HCT116 (cell line): ENCODE measurements around the gene AFF1. TPM values are rescaled to one million over a fixed set of nuclear protein-coding genes. Genes with fewer than 3 reads are reported as not detected.

ENCODE experiments used
- ATAC-seq: fragments of 200-7000 bp; cut with Tn5 transposase; 2 replicates; pipeline ENCODE4 v1.9.1; 2020; ENCODE audit warnings: mild to moderate bottlenecking, moderate library complexity
- BruUV-seq: library from RNA; stranded (reverse); fragments of 400-500 nt; replicated peaks from 2 replicates; lab custom pipeline; 2021; lab: Mats Ljungman, UMichigan
- CTCF ChIA-PET: fragments of 300-600 bp; sonication (Branson Sonifier 250); formaldehyde crosslinking; loops from one replicate; lab custom pipeline; 2021; ENCODE audit warnings: antibody characterized with exemption; lab: Charles Lee
- POLR2A ChIA-PET: fragments of 300-600, 350-600 bp; sonication (Branson Sonifier 250); formaldehyde crosslinking; loops from one replicate; lab custom pipeline; 2021; ENCODE audit warnings: antibody characterized with exemption; lab: Charles Lee
- RAD21 ChIA-PET, 2 experiments: fragments of 300-600 bp; sonication (Branson Sonifier 250); formaldehyde crosslinking; loops; one replicate each; lab custom pipeline; 2023; ENCODE audit warnings: low total read pairs in 2 of 2; ENCODE audit not compliant: uncharacterized antibody in 2 of 2, unreplicated experiment in 2 of 2, low non-redundant PET in 1 of 2; lab: Charles Lee
- DNase-seq: peaks from one replicate; pipeline ENCODE4 v3.0.0-alpha.2; 2010; ENCODE audit warnings: low read depth, low spot score
- H2AFZ ChIP-seq: fragments of 200-600 bp; shearing (Covaris generic), sonication (generic); 2 replicates; pipeline ENCODE4 v1.6.1; 2017; ENCODE audit warnings: low read depth, mixed run types, mixed read lengths, antibody characterized with exemption, low read length; ENCODE audit not compliant: poor library complexity, severe bottlenecking
- H3K27ac ChIP-seq: 2 replicates; pipeline ENCODE4 v1.5.1; 2012; ENCODE audit warnings: low read depth, low read length
- H3K27me3 ChIP-seq: fragments of 200-600 bp; sonication (generic); 2 replicates; pipeline ENCODE4 v1.6.1; 2016; ENCODE audit warnings: mixed run types, low read length, mixed read lengths; ENCODE audit not compliant: insufficient read depth
- H3K36me3 ChIP-seq, 2 experiments: fragments of 200-500 bp in 1 of 2; fragments of 200-600 bp in 1 of 2; sonication (Bioruptor generic) in 1 of 2; sonication (generic) in 1 of 2; 2 replicates each; pipeline versions ENCODE4 v1.5.1 to v1.6.1; 2014 to 2016; ENCODE audit warnings: low read length in 2 of 2, inconsistent platforms in 1 of 2, mixed read lengths in 1 of 2, mixed run types in 1 of 2; ENCODE audit not compliant: insufficient read depth in 2 of 2, control insufficient read depth in 1 of 2
- H3K4me1 ChIP-seq, 2 experiments: fragments of 200-600 bp in 1 of 2; sonication (generic) in 1 of 2; 2 replicates each; pipeline versions ENCODE4 v1.5.1 to v1.6.1; 2012 to 2017; ENCODE audit warnings: low read length in 2 of 2, inconsistent platforms in 1 of 2, mild to moderate bottlenecking in 1 of 2, mixed read lengths in 1 of 2, mixed run types in 1 of 2, moderate library complexity in 1 of 2; ENCODE audit not compliant: insufficient read depth in 2 of 2, control insufficient read depth in 1 of 2
- H3K4me2 ChIP-seq: fragments of 200-600 bp; sonication (generic); 2 replicates; pipeline ENCODE4 v1.6.1; 2017; ENCODE audit warnings: mixed run types, low read length, mixed read lengths
- H3K4me3 ChIP-seq, 2 experiments: fragments of 200-600 bp in 1 of 2; sonication (generic) in 1 of 2; replicated peaks in 1 of 2; 2 replicates each; pipeline ENCODE4 v1.5.1; 2011 to 2016; ENCODE audit warnings: low read length in 2 of 2, control low read depth in 1 of 2, low read depth in 1 of 2, mild to moderate bottlenecking in 1 of 2, mixed read lengths in 1 of 2, mixed run types in 1 of 2
- H3K79me2 ChIP-seq: fragments of 200-600 bp; sonication (generic); 2 replicates; pipeline ENCODE4 v1.6.1; 2017; ENCODE audit warnings: mild to moderate bottlenecking, mixed run types, low read length, moderate library complexity, mixed read lengths; ENCODE audit not compliant: insufficient read depth
- H3K9ac ChIP-seq: fragments of 200-600 bp; sonication (generic); 2 replicates; pipeline ENCODE4 v1.6.1; 2016; ENCODE audit warnings: low read length, mixed read lengths
- H3K9me2 ChIP-seq: fragments of 200-600 bp; sonication (generic), shearing (Covaris generic); 2 replicates; pipeline ENCODE4 v1.6.1; 2017; ENCODE audit warnings: mixed run types, mild to moderate bottlenecking, moderate library complexity; ENCODE audit not compliant: insufficient read depth
- H3K9me3 ChIP-seq, 2 experiments: fragments of 200-500 bp in 1 of 2; fragments of 200-600 bp in 1 of 2; sonication (Bioruptor generic) in 1 of 2; sonication (generic) in 1 of 2; 2 replicates each; pipeline ENCODE4 v1.6.1; 2014 to 2017; ENCODE audit warnings: low read length in 2 of 2, mixed read lengths in 2 of 2, inconsistent platforms in 1 of 2, low read depth in 1 of 2, mild to moderate bottlenecking in 1 of 2, mixed run types in 1 of 2, moderate library complexity in 1 of 2; ENCODE audit not compliant: control insufficient read depth in 1 of 2, insufficient read depth in 1 of 2
- H4K20me1 ChIP-seq: fragments of 200-600 bp; sonication (generic), shearing (Covaris generic); 2 replicates; pipeline ENCODE4 v1.6.1; 2017; ENCODE audit warnings: mixed run types, mild to moderate bottlenecking, moderate library complexity; ENCODE audit not compliant: insufficient read depth
- CBX3 ChIP-seq: IDR thresholded peaks from 2 replicates; pipeline ENCODE4 v1.6.1; 2012; ENCODE audit warnings: low read depth
- CEBPB ChIP-seq: IDR thresholded peaks from 2 replicates; pipeline ENCODE4 v1.6.1; 2012; ENCODE audit warnings: low read depth
- ELF1 ChIP-seq: IDR thresholded peaks from 2 replicates; pipeline ENCODE4 v1.6.1; 2012; ENCODE audit warnings: low read depth, borderline replicate concordance
- EZH2 ChIP-seq: fragments of 200-600 bp; sonication (generic); IDR thresholded peaks from 2 replicates; pipeline ENCODE4 v1.6.1; 2017; ENCODE audit warnings: antibody characterized with exemption, mixed run types
- EZH2phosphoT487 ChIP-seq: fragments of 200-600 bp; IDR thresholded peaks from 2 replicates; pipeline ENCODE4 v1.6.1; 2018; ENCODE audit warnings: antibody characterized with exemption, borderline replicate concordance
- FOSL1 ChIP-seq: IDR thresholded peaks from 2 replicates; pipeline ENCODE4 v1.6.1; 2012; ENCODE audit warnings: low read depth
- JUND ChIP-seq: IDR thresholded peaks from 2 replicates; pipeline ENCODE4 v1.6.1; 2012
- MAX ChIP-seq: IDR thresholded peaks from 2 replicates; pipeline ENCODE4 v1.6.1; 2012
- POLR2A ChIP-seq: IDR thresholded peaks from 2 replicates; pipeline ENCODE4 v1.7.0; 2011; ENCODE audit warnings: borderline replicate concordance; ENCODE audit not compliant: insufficient read depth, insufficient read length; ENCODE audit errors: extremely low read depth
- POLR2AphosphoS5 ChIP-seq: IDR thresholded peaks from 2 replicates; pipeline ENCODE4 v1.6.1; 2011; ENCODE audit warnings: mild to moderate bottlenecking, low read depth, low read length, moderate library complexity
- RAD21 ChIP-seq: IDR thresholded peaks from 2 replicates; pipeline ENCODE4 v1.6.1; 2012; ENCODE audit warnings: low read depth, mild to moderate bottlenecking
- REST ChIP-seq: IDR thresholded peaks from 2 replicates; pipeline ENCODE4 v1.6.1; 2012; ENCODE audit warnings: low read depth
- SIN3A ChIP-seq: IDR thresholded peaks from 2 replicates; pipeline ENCODE4 v1.6.1; 2012; ENCODE audit warnings: low read depth
- SP1 ChIP-seq: IDR thresholded peaks from 2 replicates; pipeline ENCODE4 v1.6.1; 2012; ENCODE audit warnings: low read depth
- SRF ChIP-seq: IDR thresholded peaks from 2 replicates; pipeline ENCODE4 v1.6.1; 2012; ENCODE audit warnings: low read depth
- TCF7L2 ChIP-seq: IDR thresholded peaks from 2 replicates; pipeline ENCODE4 v1.7.0; 2011; ENCODE audit warnings: borderline replicate concordance, inconsistent platforms; ENCODE audit not compliant: insufficient read depth, insufficient read length; ENCODE audit errors: extremely low read depth
- ZFX ChIP-seq: fragments of 450-650 bp; IDR thresholded peaks from 2 replicates; pipeline ENCODE4 v1.6.1; 2017
- intact Hi-C: fragments of 100-400 bp; cut with micrococcal nuclease; formaldehyde crosslinking; loops from 2 replicates; pipeline ENCODE4 v1.10.0; 2022
- total RNA-seq: library from RNA; stranded (reverse); gene quantifications from one replicate; pipeline ENCODE4 v1.2.1, GENCODE V29; 2021; ENCODE audit not compliant: unreplicated experiment
- TF ChIP-seq, protein P1 (sequence below): IDR thresholded peaks from 2 replicates; pipeline ENCODE4 v1.6.1; 2012

Gene AFF1
- total RNA-seq, 1 experiment from 2014 or later = 43.1 TPM

DNA sequence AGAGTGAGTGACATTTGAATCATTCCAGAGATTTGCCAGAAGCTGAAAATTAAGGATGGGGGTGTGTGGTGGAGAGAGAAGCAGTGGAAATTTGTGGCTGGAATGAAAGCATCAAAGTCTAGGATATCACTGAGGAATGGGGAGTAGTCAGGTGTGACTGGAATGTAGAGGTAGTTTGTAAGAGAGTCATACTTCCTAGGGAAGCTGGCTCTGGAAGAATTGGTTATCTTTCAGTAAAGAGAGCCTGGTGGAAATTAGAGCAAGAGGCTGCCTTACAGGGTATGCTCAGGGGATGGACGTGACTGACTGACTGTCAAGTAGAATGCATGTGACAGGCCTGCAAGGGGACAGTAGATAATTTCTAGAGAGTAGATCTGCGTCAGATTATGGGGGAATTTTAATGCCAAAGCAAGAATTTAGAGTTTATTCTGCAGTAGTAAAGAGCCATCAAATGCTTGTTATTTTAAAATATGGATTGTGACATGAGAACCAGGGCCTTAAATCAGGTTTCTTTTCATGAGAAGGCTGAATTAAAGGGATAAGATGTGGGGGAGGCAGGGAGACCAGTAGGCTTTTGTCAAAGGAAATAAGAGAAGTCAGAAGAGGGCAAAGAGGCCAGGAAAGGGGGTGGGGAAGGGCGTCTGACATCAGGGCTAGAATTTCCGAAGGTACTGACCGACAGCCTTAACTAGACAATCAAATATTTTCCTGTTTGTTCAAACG lies 109.9 kb downstream of the AFF1 start:
- H3K4me2 ChIP-seq = no peak overlapping the region
- CTCF ChIA-PET = no interaction called here
- H3K9ac ChIP-seq = no peak overlapping the region
- RAD21 ChIA-PET = no interaction called here
- peaks cover 9% of the 10 kb centered on the region; the same call in 1 of the 2 replicates for H3K79me2 ChIP-seq
- H3K27me3 ChIP-seq = no peaks in the 10 kb centered on the region
- no peaks in the 10 kb centered on the region; the same call in 1 of the 2 replicates for H4K20me1 ChIP-seq
- H2AFZ ChIP-seq = no peak overlapping the region
- ATAC-seq (no peak), DNase-seq (no peak)
- H3K9me3 ChIP-seq = no peaks in the 10 kb centered on the region
- intact Hi-C loops = no loop called here
- H3K4me3 ChIP-seq = no peak overlapping the region
- H3K36me3 ChIP-seq = peaks cover 0 to 8% of the 10 kb centered on the region in 2 experiments; a peak in 1 of 4 replicates
- H3K4me1 ChIP-seq = peaks cover 0 to 8% of the 10 kb centered on the region in 2 experiments; a peak in 1 of 4 replicates
- POLR2A ChIA-PET = interaction anchor here (0.9 kb wide), 1 partner anchor 54 kb away, joined by 3 read pairs; no protein-coding TSS in a partner anchor
- no TSS peak for BruUV-seq
- H3K9me2 ChIP-seq = no peaks in the 10 kb centered on the region
- no peak overlapping the region for H3K27ac ChIP-seq
- TF ChIP-seq CEBPB = no peak
- TF ChIP-seq ZFX = no peak
- no peak for TF ChIP-seq POLR2A
- no peak for TF ChIP-seq RAD21
- TF ChIP-seq EZH2 = no peak
- no peak for TF ChIP-seq CBX3

GRCh38 chr4:87045234-87045558 lies 110.4 kb downstream of the AFF1 start:
- ATAC-seq (no peak), DNase-seq (no peak)
- Histone ChIP-seq H3K4me3 (no peak overlapping the region), H2AFZ (no peak overlapping the region), H4K20me1 (no peaks in the 10 kb centered on the region; the same call in 1 of the 2 replicates), H3K36me3 (peaks cover 0 to 8% of the 10 kb centered on the region in 2 experiments; a peak in 1 of 4 replicates), H3K9me2 (no peaks in the 10 kb centered on the region), H3K79me2 (peaks cover 6% of the 10 kb centered on the region; the same call in 1 of the 2 replicates), H3K27ac (no peak overlapping the region), H3K9ac (no peak overlapping the region), H3K4me2 (no peak overlapping the region), H3K4me1 (peaks cover 0 to 8% of the 10 kb centered on the region in 2 experiments; a peak in 1 of 4 replicates), H3K9me3 (no peaks in the 10 kb centered on the region), H3K27me3 (no peaks in the 10 kb centered on the region)
- intact Hi-C loops = no loop called here
- ChIA-PET RAD21 (no interaction called here), CTCF (no interaction called here), POLR2A (no interaction called here)
- no TSS peak for BruUV-seq
- TF ChIP-seq, protein P1, sequence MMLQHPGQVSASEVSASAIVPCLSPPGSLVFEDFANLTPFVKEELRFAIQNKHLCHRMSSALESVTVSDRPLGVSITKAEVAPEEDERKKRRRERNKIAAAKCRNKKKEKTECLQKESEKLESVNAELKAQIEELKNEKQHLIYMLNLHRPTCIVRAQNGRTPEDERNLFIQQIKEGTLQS = no peak
- TF ChIP-seq MAX (no peak), FOSL1 (no peak), CEBPB (no peak), ELF1 (no peak), EZH2phosphoT487 (no peak), POLR2A (no peak), EZH2 (no peak), POLR2AphosphoS5 (no peak), REST (no peak), SRF (no peak), RAD21 (no peak), TCF7L2 (no peak), SP1 (no peak), JUND (no peak), SIN3A (no peak)
